GM19468 (cell line): ENCODE data around the gene COL1A1.

Source experiments
- ATAC-seq: cut with Tn5 transposase; IDR thresholded peaks from one replicate; pipeline ENCODE4 v1.9.1; 2021; ENCODE audit warnings: mild to moderate bottlenecking, moderate library complexity, moderate number of reproducible peaks; ENCODE audit not compliant: unreplicated experiment; ENCODE audit errors: extremely low read depth

COL1A1 gene

DNA sequence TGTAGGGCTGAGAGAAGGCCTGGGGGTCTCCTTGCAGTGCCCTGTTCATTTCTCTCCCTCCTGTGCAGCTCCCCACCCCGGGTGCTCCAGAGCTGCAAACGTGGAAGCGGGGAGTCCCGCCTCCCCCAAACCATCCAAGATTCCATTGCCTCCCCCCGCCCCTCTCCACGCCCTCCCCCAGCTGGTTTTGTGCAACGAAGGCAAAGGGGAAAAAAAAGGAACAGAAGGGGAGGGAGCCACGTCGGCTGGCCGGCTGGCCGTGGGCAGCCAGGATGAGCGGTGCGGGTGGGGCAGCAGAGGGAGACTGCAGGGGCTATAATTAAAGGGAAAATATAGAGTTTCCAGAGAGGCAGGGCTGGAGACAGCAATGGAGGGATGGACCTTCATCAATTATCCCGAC lies 1.7 kb upstream of the COL1A1 start:
- ATAC-seq: no peak

DNA sequence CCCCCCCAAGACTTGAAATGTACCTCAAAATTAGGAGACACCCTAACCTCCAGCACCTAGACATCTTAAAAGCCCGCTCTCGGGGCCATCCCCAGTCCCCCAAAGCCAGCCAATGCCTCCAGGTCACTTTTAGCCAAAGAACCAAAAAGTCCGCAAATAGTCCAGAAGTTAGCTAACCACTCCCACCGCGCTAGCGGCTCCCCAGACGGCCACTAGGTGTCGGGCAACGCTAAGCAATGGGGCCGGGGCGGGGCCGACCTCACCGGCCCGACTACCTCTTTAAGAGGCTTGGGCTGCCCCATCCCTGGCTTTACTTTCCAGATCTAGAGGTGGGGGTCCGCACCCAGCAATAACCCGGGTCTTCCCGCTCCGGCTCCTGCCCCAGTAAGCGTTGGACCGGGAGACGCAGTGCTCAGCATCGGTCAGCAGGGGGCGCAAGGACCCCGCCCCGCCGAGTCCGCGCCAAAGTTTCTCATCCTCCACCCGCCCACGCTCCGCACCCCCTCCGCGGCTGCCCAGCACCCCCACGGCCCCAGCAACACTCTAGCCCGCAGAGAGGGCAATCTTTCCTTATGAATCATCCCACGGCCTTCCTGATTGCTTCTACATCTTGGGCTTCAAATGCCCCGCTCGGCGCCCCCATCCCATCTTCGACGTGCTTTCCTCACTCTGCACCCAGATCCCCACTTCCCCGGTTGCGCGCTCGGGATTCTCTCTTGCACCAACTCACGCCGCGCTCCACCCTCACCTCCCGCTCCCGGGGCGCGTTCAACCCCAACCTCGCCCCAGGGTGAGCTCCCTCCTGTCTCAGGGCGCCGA lies 765 bp downstream of the COL1A1 start:
- ATAC-seq: no peak

DNA sequence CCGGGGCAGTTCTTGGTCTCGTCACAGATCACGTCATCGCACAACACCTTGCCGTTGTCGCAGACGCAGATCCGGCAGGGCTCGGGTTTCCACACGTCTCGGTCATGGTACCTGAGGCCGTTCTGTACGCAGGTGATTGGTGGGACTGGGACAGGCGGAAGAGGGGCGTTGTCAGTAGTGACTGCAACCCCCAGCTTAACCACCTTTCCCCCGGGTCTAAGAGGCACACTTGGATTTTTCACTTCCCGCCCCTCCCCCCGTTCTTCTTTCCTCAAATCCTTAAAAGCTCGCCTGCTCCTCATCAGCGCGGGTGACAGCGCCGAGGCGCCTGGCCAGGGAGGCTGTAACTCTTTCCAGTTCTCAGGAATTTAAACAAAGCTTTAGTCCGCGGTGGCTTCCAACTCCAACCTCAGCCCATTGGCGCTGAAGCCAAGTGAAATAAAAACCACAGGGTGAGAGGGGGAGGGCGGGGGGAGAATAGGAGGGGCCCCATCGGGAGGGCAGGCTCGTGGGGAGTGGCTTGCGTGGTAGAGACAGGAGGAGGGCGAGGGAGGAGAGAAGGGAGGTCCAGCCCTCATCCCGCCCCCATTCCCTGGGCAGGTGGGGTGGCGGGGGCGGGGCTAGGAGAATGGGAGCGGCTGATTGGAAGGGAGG lies 1.5 kb downstream of the COL1A1 start:
- no peak for ATAC-seq

DNA sequence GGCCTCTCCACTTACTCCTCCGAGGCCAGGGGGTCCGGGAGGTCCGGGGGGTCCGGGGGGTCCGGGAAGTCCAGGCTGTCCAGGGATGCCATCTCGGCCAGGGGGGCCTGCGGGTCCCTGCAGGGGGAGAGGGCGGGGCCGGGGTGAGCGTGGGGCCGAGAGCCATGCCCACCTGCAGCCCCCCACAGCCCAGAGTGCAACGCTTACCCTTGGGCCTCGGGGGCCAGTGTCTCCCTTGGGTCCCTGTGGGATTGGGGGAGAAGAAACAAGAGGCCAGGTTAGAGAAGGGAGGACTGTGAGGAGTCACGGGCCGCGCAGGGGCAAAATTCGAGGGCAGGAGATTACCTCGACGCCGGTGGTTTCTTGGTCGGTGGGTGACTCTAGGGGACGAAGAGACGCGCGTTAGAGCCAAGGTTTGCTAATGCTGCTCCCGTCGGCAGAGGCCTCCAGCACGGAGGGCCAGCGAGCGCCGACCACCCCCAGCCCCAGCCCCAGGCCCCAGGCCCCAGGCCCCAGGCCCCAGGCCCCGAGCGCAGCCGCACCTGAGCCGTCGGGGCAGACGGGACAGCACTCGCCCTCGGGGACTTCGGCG lies 2.1 kb downstream of the COL1A1 start:
- no peak for ATAC-seq

DNA sequence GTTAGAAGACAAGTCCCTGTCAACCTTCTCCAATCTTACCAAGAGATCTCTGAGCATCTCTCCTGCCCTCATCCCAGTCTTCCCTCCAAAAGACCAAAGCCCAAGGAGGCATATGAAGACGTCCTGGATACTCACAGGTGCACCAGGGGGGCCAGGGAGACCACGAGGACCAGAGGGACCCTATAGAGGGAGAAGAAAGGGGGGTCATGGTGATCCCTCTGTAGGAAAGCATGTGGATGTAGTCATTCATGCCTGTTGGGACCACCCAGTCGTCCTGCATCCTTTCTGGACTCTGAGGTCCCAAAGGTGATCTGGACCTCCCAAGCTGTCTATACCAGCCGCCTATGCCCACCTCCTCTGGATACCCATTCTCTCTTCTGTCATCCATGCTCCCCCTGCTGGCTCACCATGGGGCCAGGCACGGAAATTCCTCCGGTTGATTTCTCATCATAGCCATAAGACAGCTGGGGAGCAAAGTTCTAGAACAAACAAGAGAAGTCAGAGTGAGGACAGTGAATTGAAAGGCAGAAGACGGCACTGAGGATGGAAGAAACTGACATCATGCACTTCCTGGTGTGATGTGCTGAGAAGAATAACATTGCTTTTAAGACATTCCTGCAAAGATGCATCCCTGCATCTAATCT lies 3.3 kb downstream of the COL1A1 start:
- ATAC-seq: no peak

DNA sequence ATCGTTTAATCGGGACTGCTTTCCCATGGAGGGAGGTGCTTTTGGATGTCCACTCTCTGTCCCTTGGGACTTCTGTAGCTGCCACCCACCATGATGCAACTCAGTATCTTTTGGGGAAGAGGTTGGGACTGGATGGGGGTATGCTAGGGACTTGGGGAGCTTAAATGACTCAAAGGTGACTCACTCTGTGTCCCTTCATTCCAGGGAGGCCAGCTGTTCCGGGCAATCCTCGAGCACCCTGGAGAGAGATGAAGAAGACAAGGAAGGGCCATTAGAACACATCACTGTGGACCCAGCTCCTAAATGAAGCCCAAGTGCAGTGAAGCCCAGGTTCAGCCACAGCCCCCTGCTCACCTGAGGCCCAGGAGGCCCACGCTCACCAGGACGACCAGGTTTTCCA lies 4.6 kb downstream of the COL1A1 start:
- no peak for ATAC-seq

DNA sequence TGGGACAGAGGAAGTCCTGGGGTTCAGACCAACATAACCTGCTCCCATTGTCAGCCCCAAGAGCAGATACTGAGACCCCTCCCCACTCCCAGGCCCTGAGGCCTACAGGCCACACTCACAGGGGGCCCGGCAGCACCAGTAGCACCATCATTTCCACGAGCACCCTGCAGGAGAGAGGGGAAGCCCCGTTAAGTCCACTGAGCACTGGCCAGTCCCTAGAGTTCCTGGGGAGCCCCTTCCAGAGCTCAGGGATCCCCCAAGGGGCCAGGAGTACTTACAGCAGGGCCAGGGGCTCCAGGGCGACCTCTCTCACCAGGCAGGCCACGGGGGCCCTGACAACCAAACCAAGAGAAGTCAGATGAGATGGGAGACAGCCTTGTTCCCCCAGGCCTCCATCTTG lies 5.4 kb downstream of the COL1A1 start:
- ATAC-seq: no peak

DNA sequence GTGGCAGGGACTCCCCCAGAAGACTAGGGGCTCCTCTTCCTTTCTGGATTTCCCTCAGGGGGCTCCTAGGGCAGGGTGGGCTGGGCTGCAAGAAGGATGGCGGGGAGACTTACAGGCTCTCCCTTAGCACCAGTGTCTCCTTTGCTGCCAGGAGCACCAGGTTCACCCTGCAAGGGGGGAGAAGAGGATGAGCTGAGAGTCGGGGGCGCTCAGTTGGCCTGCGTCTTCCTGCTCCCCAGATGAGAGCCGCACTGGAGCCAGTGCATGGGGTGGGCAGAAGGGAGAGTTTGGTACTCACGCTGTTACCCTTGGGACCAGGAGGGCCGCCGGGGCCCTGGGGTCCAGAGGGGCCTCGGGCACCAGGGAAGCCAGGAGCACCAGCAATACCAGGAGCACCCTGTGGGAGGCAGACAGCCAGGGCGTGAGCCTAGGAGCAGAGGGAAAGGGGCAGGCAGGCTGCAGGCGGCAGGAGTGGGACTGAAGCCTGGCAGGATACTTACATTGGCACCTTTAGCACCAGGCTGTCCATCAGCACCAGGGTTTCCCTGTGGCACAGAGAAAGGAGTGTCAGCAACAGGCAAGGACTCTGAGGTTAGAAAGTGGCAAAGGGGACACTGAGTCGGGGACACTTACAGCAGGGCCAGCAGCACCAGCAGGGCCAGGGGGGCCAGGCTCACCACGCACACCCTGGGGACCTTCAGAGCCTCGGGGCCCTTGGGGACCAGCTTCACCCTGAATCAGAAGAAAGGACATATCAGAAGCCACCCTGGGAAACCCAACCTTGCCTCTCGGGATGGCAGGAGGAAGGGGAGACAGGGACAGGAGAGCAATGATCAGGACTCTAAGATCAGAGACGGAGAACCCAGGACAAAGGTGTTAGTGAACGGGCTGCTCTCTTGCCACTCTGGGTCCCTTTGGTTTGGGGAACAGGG lies 6.2 kb downstream of the COL1A1 start:
- no peak for ATAC-seq

DNA sequence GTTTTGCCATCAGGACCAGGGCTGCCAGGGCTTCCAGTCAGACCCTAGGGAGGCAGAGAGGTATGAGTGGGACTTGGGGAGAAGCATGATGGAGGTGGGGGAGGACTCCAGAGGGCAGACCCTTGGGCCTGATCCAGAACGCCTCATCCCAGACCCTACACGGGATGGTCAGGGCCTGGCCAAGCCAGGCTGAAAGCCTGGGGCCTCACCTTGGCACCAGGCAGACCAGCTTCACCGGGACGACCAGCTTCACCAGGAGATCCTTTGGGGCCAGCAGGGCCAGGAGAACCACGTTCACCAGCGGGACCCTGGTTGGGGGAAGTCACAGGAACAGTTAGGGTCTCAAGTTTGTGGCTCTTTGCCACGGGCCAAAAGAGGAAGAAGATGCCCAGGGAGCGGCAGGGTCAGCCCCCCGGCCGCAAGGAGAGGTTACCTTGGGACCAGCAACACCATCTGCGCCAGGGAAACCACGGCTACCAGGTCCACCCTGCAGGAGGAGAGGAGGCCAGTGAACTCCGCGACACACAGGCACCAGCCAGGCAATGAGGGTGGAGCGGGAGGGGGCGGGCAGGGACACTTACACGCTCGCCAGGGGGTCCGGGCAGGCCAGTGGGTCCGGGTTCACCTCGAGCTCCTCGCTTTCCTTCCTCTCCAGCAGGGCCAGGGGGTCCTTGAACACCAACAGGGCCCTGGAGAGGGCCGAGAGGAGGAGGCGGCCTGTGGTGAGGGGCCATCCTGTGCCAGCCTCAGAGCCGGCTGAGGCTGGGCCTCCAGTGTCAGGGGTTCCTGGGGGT lies 7.1 kb downstream of the COL1A1 start:
- no peak for ATAC-seq

DNA sequence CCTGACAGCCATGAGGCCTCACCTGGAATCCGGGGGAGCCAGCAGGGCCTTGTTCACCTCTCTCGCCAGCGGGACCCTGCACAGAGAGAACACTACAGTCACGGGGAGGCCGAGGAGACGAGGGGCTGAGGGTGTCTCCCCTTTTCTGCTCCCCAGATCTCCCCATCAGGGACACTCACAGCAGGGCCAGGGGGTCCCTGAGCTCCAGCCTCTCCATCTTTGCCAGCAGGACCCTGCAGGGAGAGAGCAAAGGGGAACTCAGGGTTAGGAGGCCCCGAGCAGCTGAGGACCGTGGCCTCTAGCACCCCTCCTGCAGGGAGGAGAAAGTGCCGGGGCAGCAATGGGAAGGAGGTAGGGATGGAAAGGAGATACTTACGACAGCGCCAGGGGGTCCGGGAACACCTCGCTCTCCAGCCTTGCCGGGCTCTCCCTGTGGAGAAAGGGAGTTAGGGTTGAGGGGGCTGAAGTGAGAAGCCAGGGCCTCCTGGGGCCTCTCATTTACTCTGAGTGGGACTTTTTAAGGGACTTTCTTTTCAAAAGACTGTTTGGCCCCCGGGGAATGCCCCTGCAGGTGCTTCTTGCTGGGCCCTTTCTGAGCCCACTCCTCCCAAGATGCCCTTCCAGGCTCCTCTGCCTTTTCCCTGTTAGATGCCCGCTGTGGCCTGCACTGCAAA lies 8.7 kb downstream of the COL1A1 start:
- ATAC-seq: no peak

DNA sequence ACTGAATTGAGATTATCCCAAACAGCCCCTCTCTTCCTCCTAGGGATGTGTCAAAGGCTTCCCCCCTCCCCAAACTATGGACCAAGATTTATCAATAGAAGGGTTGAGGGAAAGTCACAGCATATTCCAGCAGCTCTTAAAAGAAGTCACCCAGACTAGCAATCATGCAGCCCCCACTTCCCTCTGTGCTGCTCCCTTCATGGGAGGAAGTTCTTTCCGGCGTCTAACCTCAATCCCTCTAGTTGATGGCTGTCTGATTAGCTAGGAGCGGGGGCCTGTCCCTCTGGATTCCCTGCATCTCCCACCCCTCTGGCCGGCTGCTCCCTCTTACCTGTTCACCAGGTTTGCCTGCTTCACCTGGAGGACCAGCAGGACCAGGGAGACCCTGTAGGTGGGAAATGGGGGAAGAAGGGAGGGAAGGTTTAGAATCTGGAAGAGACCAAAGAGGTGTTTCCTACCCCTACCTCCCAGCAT lies 9.2 kb downstream of the COL1A1 start:
- no peak for ATAC-seq

DNA sequence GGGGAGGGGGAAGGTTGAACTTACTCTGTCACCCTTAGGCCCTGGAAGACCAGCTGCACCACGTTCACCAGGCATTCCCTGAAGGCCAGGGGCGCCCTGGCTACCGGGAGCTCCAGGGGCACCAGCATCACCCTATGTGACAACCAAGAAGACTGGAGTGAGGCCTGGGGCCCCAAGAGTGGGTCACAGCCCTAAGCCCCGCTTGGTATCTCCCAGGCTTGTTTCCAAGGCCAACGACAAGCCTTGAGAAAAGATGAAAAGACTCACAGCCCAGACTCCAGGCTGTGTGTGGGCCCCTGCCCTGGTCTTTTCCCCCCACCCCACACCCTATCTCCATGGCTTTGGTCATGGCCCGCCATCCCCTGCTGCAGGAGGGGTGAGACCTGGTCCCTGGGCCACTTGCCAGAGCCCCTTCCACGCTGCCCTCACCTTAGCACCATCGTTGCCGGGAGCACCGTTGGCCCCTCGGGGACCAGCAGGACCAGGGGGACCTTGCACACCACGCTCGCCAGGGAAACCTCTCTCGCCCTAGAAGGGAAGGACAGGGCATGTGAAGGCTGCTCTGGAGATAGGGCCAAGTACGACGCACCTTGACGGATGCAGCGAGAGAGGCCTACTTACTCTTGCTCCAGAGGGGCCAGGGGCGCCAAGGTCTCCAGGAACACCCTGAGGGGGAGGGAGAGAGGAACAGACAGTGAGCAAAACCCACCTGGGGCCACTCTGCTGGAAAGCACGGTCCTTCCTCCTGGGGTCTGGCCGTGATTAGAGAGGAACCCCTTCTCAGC lies 9.9 kb downstream of the COL1A1 start:
- ATAC-seq: no peak

DNA sequence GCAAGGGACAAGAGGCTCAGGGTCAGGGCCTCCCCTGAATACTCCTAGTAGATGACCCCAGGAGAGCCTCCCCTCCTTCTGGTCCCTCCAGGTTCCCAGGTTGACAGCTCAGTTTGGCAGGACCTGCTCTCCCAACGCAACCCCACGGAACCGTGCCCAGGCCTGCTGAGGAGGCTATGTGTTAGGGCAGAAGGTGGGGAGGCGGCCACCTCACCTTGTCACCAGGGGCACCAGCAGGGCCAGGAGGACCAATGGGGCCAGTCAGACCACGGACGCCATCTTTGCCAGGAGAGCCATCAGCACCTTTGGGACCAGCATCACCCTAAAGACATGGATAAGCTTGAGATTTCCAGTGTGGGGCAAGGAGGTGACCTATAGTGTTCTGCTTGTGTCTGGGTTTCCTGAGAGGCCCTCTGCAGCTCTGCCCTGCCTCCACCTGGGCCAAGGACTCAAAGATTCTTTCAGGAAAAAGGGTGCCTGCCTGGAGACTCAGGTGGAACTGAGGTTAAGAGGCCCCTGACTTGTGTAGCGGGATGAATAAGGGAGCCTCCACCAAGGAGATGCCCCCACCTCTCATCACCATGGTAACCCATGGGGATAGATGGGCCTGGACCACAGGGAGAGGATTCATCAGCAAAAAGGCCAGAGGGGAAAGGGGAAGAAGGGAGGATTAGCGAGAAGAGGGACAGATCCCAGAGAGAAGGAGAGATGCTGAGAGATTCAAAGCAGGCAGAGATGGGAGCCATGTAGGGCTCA lies 10.7 kb downstream of the COL1A1 start:
- no peak for ATAC-seq

DNA sequence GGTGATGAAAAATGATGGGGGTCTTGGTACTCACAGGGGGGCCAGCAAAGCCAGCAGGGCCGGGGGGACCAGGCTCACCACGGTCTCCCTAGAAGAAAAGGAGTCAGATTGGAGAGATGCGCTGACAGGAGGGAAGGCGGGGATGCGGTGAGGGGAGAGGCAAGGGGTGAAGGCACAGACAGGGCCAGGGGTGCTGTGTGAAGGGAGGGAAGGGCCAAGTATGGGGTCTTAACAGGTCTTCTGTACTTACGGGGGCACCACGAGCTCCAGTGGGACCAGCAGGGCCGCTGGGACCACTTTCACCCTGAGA lies 11.2 kb downstream of the COL1A1 start:
- no peak for ATAC-seq

DNA sequence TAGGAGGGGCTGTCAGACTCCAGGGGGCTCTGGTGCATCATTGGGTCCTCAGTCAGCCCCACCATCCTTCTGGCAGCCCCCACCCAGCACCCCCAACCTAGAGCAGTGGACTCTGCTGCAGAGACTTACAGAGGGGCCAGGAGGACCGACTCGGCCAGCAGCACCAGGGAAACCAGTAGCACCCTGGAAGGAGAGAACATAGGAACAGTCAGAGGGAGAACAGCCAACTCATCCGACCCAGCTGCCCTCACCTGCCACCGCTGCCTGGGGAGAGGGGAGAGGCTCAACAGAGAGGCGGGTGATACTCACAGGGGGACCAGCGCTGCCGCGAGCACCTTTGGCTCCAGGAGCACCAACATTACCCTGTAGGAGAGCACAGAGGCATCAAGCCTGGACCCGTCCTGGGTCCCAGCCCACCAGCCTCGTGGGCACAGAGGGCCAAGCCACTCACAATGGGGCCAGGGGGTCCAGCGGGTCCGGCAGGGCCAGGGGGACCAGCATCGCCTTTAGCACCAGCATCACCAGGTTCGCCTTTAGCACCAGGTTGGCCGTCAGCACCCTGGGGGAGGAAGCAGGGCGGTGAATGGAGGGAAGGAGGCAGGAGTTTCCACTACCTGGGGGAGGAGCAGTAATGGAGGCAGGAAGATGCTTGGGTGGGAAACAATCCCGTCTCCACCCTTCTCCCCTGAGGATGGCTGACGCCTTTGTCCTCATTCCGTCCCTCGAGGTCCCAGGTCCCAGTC lies 11.7 kb downstream of the COL1A1 start:
- ATAC-seq: no peak

DNA sequence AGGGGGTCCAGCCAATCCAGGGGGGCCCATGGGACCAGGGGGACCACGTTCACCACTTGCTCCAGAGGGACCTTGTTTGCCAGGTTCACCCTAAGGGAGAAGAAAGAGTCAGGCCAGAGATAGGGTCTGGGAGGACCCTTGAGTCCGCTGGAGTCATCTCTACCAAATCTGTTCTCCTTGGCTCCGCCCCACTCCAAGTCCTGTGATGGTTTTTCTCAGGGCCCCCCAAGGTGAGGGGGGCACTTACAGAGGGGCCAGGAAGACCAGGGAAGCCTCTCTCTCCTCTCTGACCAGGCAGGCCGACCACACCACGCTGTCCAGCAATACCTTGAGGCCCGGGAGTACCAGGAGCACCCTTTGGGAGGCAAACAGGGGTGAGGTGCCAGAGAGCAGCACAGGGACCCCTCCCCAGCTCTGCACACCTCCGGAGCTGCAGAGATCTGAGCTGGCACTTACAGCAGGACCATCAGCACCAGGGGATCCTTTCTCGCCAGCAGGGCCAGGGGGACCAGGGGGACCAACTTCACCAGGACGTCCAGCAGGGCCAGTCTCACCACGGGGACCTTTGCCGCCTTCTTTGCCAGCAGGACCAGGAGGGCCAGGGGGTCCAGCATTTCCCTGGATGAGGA lies 12.4 kb downstream of the COL1A1 start:
- no peak for ATAC-seq
